HG03060 (cell line): ENCODE results near the gene TNRC6A.
"Not testable (repeated sequence)": the region's sequence is repeated elsewhere in the genome, so short reads cannot be mapped to it uniquely, and the experiment has no call there.

ENCODE experiments used
- ATAC-seq: cut with Tn5 transposase; IDR thresholded peaks from one replicate; pipeline ENCODE4 v1.9.1; 2021; ENCODE audit warnings: low read depth, moderate number of reproducible peaks; ENCODE audit not compliant: unreplicated experiment

Gene TNRC6A

GRCh38 chr16:24810951-24811843 is 81.7 kb downstream of the TNRC6A start:
- ATAC-seq: no peak

- not testable (repeated sequence) for ATAC-seq
Observed at GRCh38 chr16:24812813-24813212, 83.4 kb downstream of the TNRC6A start.

GRCh38 chr16:24815021-24815420 is 85.6 kb downstream of the TNRC6A start:
- no peak for ATAC-seq

GRCh38 chr16:24816688-24817087 is 87.2 kb downstream of the TNRC6A start:
- ATAC-seq: no peak

GRCh38 chr16:24819462-24820040 is 90.1 kb downstream of the TNRC6A start:
- no peak for ATAC-seq

GRCh38 chr16:24820522-24820921 is 91.1 kb downstream of the TNRC6A start:
- no peak for ATAC-seq

GRCh38 chr16:24821129-24821528 is 91.7 kb downstream of the TNRC6A start:
- ATAC-seq: no peak

- ATAC-seq: no peak
Observed at GRCh38 chr16:24822542-24822941, 93.1 kb downstream of the TNRC6A start.

- no peak for ATAC-seq
Observed at GRCh38 chr16:24822974-24823373, 93.5 kb downstream of the TNRC6A start.

- ATAC-seq: no peak
Observed at GRCh38 chr16:24825696-24826095, 96.2 kb downstream of the TNRC6A start.

GRCh38 chr16:24826096-24826690 is 96.7 kb downstream of the TNRC6A start:
- ATAC-seq: no peak

GRCh38 chr16:24826817-24827566 is 97.5 kb downstream of the TNRC6A start:
- no peak for ATAC-seq

GRCh38 chr16:24829153-24829552 is 99.7 kb downstream of the TNRC6A start:
- ATAC-seq: no peak

GRCh38 chr16:24833352-24833751 is 103.9 kb downstream of the TNRC6A start:
- no peak for ATAC-seq

- ATAC-seq: no peak
Observed at GRCh38 chr16:24834459-24835335, 105.2 kb downstream of the TNRC6A start.

- ATAC-seq: no peak
Observed at GRCh38 chr16:24836836-24837235, 107.4 kb downstream of the TNRC6A start.

- ATAC-seq: no peak
Observed at GRCh38 chr16:24837969-24838368, 108.5 kb downstream of the TNRC6A start.

GRCh38 chr16:24838554-24839266 is 109.3 kb downstream of the TNRC6A start:
- no peak for ATAC-seq

- no peak for ATAC-seq
Observed at GRCh38 chr16:24839347-24839972, 110.0 kb downstream of the TNRC6A start.
